Thymus (tissue), 11 donors: ENCODE results near the gene CENPO. TPM values are rescaled to one million over a fixed set of nuclear protein-coding genes. Genes with fewer than 3 reads are reported as not detected.

ENCODE experiments used
- DNase-seq, 9 donors: peaks; one replicate each; pipeline ENCODE4 v3.0.0-alpha.2; 2013; ENCODE audit warnings: low spot score in 9 of 9, low read depth in 6 of 9, missing footprints in 1 of 9
- H3K27ac ChIP-seq, 2 donors: one replicate each; pipeline ENCODE4 v1.5.1; 2013; ENCODE audit warnings: control low read depth in 1 of 2, low read depth in 1 of 2, low read length in 1 of 2, mild to moderate bottlenecking in 1 of 2, moderate library complexity in 1 of 2
- H3K27me3 ChIP-seq, 2 donors: one replicate each; pipeline ENCODE4 v1.5.1; 2013; ENCODE audit warnings: low read length in 1 of 2; ENCODE audit not compliant: control insufficient read depth in 2 of 2, insufficient read depth in 1 of 2
- H3K36me3 ChIP-seq, 2 donors: one replicate each; pipeline ENCODE4 v1.5.1; 2013; ENCODE audit warnings: low read length in 1 of 2, mild to moderate bottlenecking in 1 of 2, moderate library complexity in 1 of 2; ENCODE audit not compliant: control insufficient read depth in 2 of 2, insufficient read depth in 2 of 2
- H3K4me1 ChIP-seq, 2 donors: one replicate each; pipeline ENCODE4 v1.5.1; 2013; ENCODE audit warnings: low read length in 2 of 2; ENCODE audit not compliant: control insufficient read depth in 2 of 2, insufficient read depth in 2 of 2
- H3K4me3 ChIP-seq, 2 donors: one replicate each; pipeline ENCODE4 v1.5.1; 2013; ENCODE audit warnings: low read length in 2 of 2, control low read depth in 1 of 2, mild to moderate bottlenecking in 1 of 2
- H3K9me3 ChIP-seq, 2 donors: one replicate each; pipeline ENCODE4 v1.5.1; 2013; ENCODE audit warnings: low read length in 1 of 2, mild to moderate bottlenecking in 1 of 2; ENCODE audit not compliant: control insufficient read depth in 2 of 2, insufficient read depth in 1 of 2
- WGBS: extraction: QIAGEN DNeasy Blood & Tissue Kit; methylation state at CpG from one replicate; pipeline ENCODE4 v1.1.7; 2013; 5-methylcytosine and 5-hydroxymethylcytosine counted together
- polyA plus RNA-seq: library from polyadenylated mRNA; stranded (reverse); fragments of 200-250 nt; gene quantifications from one replicate; pipeline ENCODE4 v1.2.3, GENCODE V29; 2013
- total RNA-seq: library from RNA; stranded (reverse); fragments of 120-200 nt; gene quantifications from one replicate; pipeline ENCODE4 v1.2.4, GENCODE V29; 2013
- donor health status: healthy.

The CENPO gene
- total and polyA plus RNA-seq, 2 donors: 2.5 to 15.1 TPM

DNA sequence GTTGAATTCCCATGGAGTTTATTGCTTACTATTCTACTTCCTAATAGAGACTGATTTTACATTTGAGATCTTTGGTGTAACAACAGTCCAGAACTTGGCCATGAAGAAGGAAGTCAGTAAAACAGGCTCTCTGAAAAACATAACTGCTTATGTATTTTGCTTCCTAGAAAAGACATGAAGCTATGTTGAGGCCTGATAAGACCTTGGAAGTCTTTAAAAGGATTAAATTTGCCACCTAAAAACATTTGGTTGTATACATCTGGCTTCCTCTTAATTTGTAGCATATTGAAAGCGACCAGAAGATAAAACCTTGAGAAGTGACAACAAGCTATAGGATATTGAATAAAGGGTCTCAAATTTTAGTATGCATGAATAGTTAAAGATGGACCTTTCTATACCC, 36.4 kb upstream of the CENPO start:
- no peaks in the 10 kb centered on the region for H3K9me3 ChIP-seq
- H3K36me3 ChIP-seq: peaks cover 17 to 51% of the 10 kb centered on the region in 2 donors
- H3K4me1 ChIP-seq: no peaks in the 10 kb centered on the region
- DNase-seq: no peak
- 97% methylated on average over 1 of the region's 1 CpG for WGBS
- H3K27me3 ChIP-seq: no peaks in the 10 kb centered on the region
- H3K4me3 ChIP-seq: no peak overlapping the region
- H3K27ac ChIP-seq: no peak overlapping the region

DNA sequence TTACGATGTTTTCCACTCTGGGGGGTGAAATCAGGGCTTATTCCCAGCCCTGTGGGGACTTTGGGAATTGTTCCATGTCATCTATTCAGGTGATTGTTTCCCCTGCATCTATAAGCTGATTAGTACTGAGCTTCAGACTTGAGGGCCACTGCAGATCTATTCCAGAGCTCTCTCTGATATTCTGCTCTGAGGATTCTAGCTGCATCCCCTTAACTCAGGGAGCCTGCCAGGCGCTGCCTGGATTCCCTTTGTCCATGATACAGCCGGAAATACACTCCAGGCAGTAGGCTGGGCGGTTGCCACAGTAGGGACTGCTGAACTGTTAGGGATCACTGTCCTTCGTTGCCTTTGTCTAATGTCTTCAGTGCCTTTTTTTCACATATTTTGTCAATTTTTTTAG, 31.4 kb upstream of the CENPO start:
- Histone ChIP-seq H3K27ac (no peak overlapping the region), H3K4me1 (peaks cover 0 to 5% of the 10 kb centered on the region in 2 donors), H3K36me3 (peaks cover 29 to 43% of the 10 kb centered on the region in 2 donors), H3K27me3 (no peaks in the 10 kb centered on the region), H3K4me3 (no peak overlapping the region), H3K9me3 (no peaks in the 10 kb centered on the region)
- WGBS: 97% methylated on average over 5 of the region's 5 CpGs
- no peak for DNase-seq

GRCh38 chr2:24762518-24762917, 30.7 kb upstream of the CENPO start:
- DNase-seq: no peak
- H3K36me3 ChIP-seq: peaks cover 29 to 43% of the 10 kb centered on the region in 2 donors
- no peaks in the 10 kb centered on the region for H3K27me3 ChIP-seq
- H3K27ac ChIP-seq: no peak overlapping the region
- peaks cover 0 to 5% of the 10 kb centered on the region in 2 donors for H3K4me1 ChIP-seq
- WGBS: 95% methylated on average over 2 of the region's 2 CpGs
- no peaks in the 10 kb centered on the region for H3K9me3 ChIP-seq
- H3K4me3 ChIP-seq: no peak overlapping the region

GRCh38 chr2:24763843-24764242, 29.4 kb upstream of the CENPO start:
- Histone ChIP-seq H3K4me1 (peaks cover 0 to 5% of the 10 kb centered on the region in 2 donors), H3K36me3 (peaks cover 30 to 42% of the 10 kb centered on the region in 2 donors), H3K27me3 (no peaks in the 10 kb centered on the region), H3K4me3 (no peak overlapping the region), H3K9me3 (no peaks in the 10 kb centered on the region), H3K27ac (no peak overlapping the region)
- no peak for DNase-seq
- 97% methylated on average over 4 of the region's 4 CpGs for WGBS

DNA sequence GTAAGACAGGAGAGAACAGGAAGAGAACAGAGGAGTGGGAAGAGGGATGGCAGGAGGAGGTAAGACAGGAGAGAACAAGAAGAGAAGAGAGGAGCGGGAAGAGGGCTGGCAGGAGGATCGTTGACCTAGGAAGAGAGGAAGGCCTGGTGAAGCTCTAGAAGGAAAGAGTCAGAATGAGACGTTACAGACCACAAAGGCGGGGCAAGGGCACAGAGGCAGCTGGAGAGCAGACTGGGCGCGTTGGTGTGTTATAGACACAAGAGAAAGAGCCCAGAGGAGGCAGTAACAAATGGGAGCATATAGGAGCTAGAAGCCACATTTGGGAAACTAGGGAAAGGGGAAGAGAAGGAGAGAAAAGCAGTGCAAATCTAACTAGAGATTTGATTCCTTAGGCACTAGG, 26.6 kb upstream of the CENPO start:
- H3K4me1 ChIP-seq: peaks cover 0 to 5% of the 10 kb centered on the region in 2 donors
- peaks cover 33 to 44% of the 10 kb centered on the region in 2 donors for H3K36me3 ChIP-seq
- WGBS: 61% methylated on average over 6 of the region's 6 CpGs
- no peaks in the 10 kb centered on the region for H3K9me3 ChIP-seq
- H3K27ac ChIP-seq: no peak overlapping the region
- H3K27me3 ChIP-seq: no peaks in the 10 kb centered on the region
- no peak overlapping the region for H3K4me3 ChIP-seq
- DNase-seq: peak in 1 of 9 donors; percentile 15

DNA sequence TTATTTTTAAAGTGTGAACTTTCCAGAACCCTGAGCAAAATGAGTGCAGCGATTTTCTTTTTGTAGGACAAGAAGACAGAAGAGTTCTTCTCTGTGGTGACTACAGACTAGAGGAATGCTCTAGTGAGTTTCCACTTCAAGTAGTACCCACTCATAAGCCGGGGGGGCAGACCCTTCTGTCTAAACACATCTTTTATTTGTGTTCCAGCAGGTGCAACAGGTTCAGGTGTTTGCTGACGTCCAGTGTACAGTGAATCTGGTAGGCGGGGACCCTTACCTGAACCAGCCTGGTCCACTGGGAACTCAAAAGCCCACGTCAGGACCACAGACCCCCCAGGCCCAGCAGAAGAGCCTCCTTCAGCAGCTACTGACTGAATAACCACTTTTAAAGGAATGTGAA, 25.2 kb upstream of the CENPO start:
- H3K27ac ChIP-seq: no peak overlapping the region
- DNase-seq: no peak
- peaks cover 22 to 31% of the 10 kb centered on the region in 2 donors for H3K36me3 ChIP-seq
- H3K9me3 ChIP-seq: no peaks in the 10 kb centered on the region
- H3K27me3 ChIP-seq: no peaks in the 10 kb centered on the region
- peaks cover 0 to 5% of the 10 kb centered on the region in 2 donors for H3K4me1 ChIP-seq
- 97% methylated on average over 5 of the region's 5 CpGs for whole genome bisulfite sequencing
- H3K4me3 ChIP-seq: no peak overlapping the region

- Histone ChIP-seq H3K9me3 (no peaks in the 10 kb centered on the region), H3K4me3 (no peak overlapping the region), H3K36me3 (peaks cover 21 to 31% of the 10 kb centered on the region in 2 donors), H3K4me1 (peaks cover 0 to 5% of the 10 kb centered on the region in 2 donors), H3K27me3 (no peaks in the 10 kb centered on the region), H3K27ac (no peak overlapping the region)
- WGBS: 96% methylated on average over 7 of the region's 7 CpGs
- no peak for DNase-seq
Observed at GRCh38 chr2:24768601-24769000, 24.6 kb upstream of the CENPO start.

DNA sequence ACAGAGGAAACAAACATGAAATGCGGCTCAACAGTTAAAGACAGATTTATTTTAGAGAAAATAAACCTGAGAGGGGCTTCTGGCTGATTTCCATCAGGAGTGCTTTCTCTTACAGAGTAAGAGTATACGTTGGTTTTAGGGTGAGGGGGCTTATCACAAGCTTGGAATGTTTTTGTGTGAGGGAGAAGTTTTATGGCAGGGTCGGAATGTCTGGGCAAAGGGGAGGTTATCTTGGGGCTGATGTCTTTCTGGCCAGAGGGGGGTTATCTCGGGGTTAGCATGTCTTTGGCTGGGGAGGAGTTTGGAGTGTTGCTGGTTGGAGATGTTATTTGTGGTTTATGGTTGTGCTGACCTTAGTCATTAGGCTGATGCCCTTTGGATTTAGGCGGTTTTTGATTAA, 22.2 kb upstream of the CENPO start:
- Histone ChIP-seq H3K27me3 (no peaks in the 10 kb centered on the region), H3K4me3 (no peak overlapping the region), H3K4me1 (peaks cover 0 to 5% of the 10 kb centered on the region in 2 donors), H3K27ac (no peak overlapping the region), H3K36me3 (peaks cover 13 to 21% of the 10 kb centered on the region in 2 donors), H3K9me3 (no peaks in the 10 kb centered on the region)
- 98% methylated on average over 5 of the region's 5 CpGs for WGBS
- no peak for DNase-seq

- Histone ChIP-seq H3K4me3 (no peak overlapping the region), H3K9me3 (no peaks in the 10 kb centered on the region), H3K36me3 (peaks cover 13 to 16% of the 10 kb centered on the region in 2 donors), H3K4me1 (no peaks in the 10 kb centered on the region), H3K27ac (no peak overlapping the region), H3K27me3 (no peaks in the 10 kb centered on the region)
- whole genome bisulfite sequencing: 98% methylated on average over 5 of the region's 5 CpGs
- DNase-seq: no peak
Observed at GRCh38 chr2:24771764-24772586, 21.2 kb upstream of the CENPO start.
